Subcutaneous abdominal adipose tissue (tissue), 5 donors: ENCODE measurements around the gene MSN.

Experiments used
- H3K27ac ChIP-seq: one replicate; pipeline ENCODE4 v1.7.0; 2013; ENCODE audit warnings: low read depth, mild to moderate bottlenecking, inconsistent platforms, low read length, moderate library complexity
- H3K27me3 ChIP-seq, 5 donors: one replicate each; pipeline ENCODE4 v1.7.0; 2013; ENCODE audit warnings: low read length in 5 of 5, inconsistent platforms in 1 of 5; ENCODE audit not compliant: control insufficient read depth in 5 of 5, insufficient read depth in 4 of 5
- H3K36me3 ChIP-seq, 5 donors: one replicate each; pipeline ENCODE4 v1.7.0; 2013; ENCODE audit warnings: low read length in 5 of 5; ENCODE audit not compliant: control insufficient read depth in 5 of 5, insufficient read depth in 5 of 5
- H3K4me1 ChIP-seq, 5 donors: one replicate each; pipeline ENCODE4 v1.7.0; 2013; ENCODE audit warnings: low read length in 5 of 5, mild to moderate bottlenecking in 3 of 5, moderate library complexity in 1 of 5; ENCODE audit not compliant: control insufficient read depth in 5 of 5, insufficient read depth in 5 of 5
- H3K4me3 ChIP-seq, 5 donors: one replicate each; pipeline ENCODE4 v1.7.0; 2013; ENCODE audit warnings: low read length in 5 of 5, low read depth in 1 of 5
- H3K9ac ChIP-seq, 5 donors: one replicate each; pipeline ENCODE4 v1.7.0; 2013; ENCODE audit warnings: low read length in 5 of 5, mild to moderate bottlenecking in 4 of 5, moderate library complexity in 3 of 5
- H3K9me3 ChIP-seq, 5 donors: one replicate each; pipeline ENCODE4 v1.7.0; 2013; ENCODE audit warnings: low read length in 5 of 5; ENCODE audit not compliant: control insufficient read depth in 5 of 5
- donor health status: healthy.
- donor health status: healthy.
- donor health status: healthy.
- donor health status: healthy.
- donor health status: healthy.

The MSN gene

DNA sequence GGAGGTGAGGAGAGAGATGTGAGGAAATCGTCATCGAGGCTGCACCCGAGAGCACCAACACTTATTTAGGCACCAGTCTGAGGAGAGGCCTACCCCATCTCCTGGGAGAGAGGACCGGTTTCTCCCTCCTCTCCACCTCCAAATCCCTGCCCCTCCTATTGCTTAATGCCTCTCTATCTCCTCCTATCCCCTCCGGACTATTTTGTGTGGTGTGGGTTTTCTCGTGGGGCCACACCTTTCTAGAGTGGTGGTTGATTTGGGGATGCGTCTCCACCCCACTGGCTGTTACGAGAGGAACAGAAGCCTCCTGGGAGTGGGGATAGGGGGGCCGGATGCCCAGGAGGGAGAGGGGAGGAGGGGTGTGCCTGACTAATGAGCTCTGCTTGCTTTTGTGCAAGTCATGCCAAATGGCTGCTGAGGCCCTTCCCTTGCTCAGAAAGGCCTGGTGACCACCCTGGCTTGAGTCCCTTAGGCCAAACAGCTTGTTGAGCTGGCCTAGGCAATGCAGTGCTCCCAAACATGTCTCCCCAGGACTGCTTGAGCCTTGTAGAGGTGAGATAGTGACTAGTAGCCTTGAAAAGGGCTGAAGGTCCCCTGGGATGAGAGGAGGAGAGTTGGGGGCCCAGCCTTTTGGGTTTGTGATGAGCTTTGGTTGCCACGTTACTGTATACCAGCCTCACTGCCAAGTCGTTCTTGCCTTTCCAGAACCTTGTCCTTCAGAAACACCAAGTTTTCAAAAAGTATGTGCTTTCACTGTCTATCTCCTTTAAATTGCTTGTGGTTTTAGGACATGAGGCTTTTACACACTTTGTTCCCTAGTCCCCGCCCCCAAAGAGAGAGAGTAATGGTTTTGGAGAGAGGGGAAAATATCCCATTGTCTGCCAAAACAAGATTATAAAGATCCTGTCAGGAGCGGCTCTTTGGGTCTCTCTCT, 1.2 kb downstream of the MSN start:
- H3K27ac ChIP-seq, result peak overlapping the region; percentile 98
- H3K9ac ChIP-seq, result peak overlapping the region; percentile 86 to 96 (median 94)
- H3K27me3 ChIP-seq, result peaks cover 0 to 6% (median 0%) of the 10 kb centered on the region in 5 donors
- H3K9me3 ChIP-seq, result no peaks in the 10 kb centered on the region
- H3K4me1 ChIP-seq, result peaks cover 0 to 46% (median 29%) of the 10 kb centered on the region in 5 donors
- H3K4me3 ChIP-seq, result peak overlapping the region; percentile 79 to 92 (median 88)
- peaks cover 0 to 3% (median 0%) of the 10 kb centered on the region in 5 donors for H3K36me3 ChIP-seq

DNA sequence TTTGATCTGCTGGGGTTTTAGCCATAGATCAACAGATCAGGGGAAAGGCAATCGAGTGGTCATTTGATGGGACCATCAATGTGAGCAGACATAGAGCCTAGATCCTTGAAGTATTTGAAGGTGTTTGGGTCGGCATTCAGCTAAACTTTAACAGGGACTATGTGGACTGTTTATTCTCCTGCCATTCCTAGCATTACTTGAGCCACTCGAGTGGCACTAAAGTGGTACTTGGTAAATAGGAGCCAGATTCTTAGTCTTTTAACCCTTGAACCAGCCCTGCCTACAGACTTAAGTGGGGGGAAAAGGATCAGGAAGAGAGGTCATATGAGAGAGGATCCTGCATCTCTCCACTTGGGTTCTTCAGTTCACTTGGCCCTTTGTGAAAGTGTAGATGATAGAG, 3.8 kb downstream of the MSN start:
- Histone ChIP-seq H3K9ac (peak overlapping the region in 4 of 5 donors; percentile 14 to 52 (median 41)), H3K4me3 (peak overlapping the region in 4 of 5 donors; percentile 25 to 42 (median 34)), H3K9me3 (no peaks in the 10 kb centered on the region), H3K27ac (peak overlapping the region; percentile 93), H3K36me3 (peaks cover 0 to 3% (median 0%) of the 10 kb centered on the region in 5 donors), H3K4me1 (peaks cover 4 to 67% (median 47%) of the 10 kb centered on the region in 5 donors), H3K27me3 (peaks cover 0 to 6% (median 0%) of the 10 kb centered on the region in 5 donors)

DNA sequence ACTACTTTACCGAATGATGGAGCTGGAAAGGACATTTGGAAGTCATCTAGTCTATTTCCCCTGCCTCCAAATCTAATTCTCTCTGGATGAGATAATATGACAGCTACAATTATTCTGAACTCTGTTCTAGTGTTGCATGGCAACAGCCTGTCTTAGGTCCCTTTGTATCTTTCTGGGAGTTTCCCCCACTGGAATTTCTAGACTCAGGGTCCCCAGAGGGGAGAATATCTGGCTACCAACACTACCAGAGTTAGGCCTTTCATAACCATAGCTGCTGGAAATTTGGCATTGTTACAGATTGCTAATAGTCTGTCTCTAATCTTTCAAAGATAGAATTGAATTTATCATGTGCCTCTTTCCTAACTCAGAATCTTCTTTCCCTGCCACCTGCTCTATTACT, 4.5 kb downstream of the MSN start:
- Histone ChIP-seq H3K4me3 (peak overlapping the region in 4 of 5 donors; percentile 25 to 47 (median 38)), H3K27ac (peak overlapping the region; percentile 93), H3K9me3 (no peaks in the 10 kb centered on the region), H3K4me1 (peaks cover 4 to 72% (median 49%) of the 10 kb centered on the region in 5 donors), H3K9ac (peak overlapping the region in 3 of 5 donors; percentile 4 to 36 (median 14)), H3K36me3 (peaks cover 0 to 3% (median 0%) of the 10 kb centered on the region in 5 donors), H3K27me3 (peaks cover 0 to 6% (median 0%) of the 10 kb centered on the region in 5 donors)

DNA sequence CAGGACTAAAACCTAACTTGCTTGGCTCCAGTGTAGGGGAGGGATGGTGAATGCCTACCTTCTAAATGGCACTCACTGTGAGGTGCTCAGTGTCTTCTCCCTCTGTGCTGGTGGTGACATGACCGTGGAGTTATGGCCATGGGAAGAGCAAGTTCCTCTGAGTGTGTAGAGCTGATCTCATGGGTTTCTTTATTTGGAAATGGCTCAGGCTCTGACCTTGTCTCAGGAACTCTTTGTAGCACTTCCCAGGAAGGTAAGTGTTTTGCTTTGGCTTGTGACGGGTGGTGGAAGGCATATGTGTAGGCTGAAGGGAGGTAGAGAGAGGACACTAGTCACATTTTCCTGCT, 6.4 kb downstream of the MSN start:
- no peaks in the 10 kb centered on the region for H3K9me3 ChIP-seq
- H3K27ac ChIP-seq, result peak overlapping the region; percentile 93
- H3K4me1 ChIP-seq, result peaks cover 8 to 82% (median 66%) of the 10 kb centered on the region in 5 donors
- peaks cover 0 to 3% (median 0%) of the 10 kb centered on the region in 5 donors for H3K36me3 ChIP-seq
- peaks cover 0 to 6% (median 0%) of the 10 kb centered on the region in 5 donors for H3K27me3 ChIP-seq
- peak overlapping the region in 3 of 5 donors; percentile 57 to 66 (median 62) for H3K9ac ChIP-seq
- H3K4me3 ChIP-seq, result peak overlapping the region; percentile 21 to 46 (median 34)

DNA sequence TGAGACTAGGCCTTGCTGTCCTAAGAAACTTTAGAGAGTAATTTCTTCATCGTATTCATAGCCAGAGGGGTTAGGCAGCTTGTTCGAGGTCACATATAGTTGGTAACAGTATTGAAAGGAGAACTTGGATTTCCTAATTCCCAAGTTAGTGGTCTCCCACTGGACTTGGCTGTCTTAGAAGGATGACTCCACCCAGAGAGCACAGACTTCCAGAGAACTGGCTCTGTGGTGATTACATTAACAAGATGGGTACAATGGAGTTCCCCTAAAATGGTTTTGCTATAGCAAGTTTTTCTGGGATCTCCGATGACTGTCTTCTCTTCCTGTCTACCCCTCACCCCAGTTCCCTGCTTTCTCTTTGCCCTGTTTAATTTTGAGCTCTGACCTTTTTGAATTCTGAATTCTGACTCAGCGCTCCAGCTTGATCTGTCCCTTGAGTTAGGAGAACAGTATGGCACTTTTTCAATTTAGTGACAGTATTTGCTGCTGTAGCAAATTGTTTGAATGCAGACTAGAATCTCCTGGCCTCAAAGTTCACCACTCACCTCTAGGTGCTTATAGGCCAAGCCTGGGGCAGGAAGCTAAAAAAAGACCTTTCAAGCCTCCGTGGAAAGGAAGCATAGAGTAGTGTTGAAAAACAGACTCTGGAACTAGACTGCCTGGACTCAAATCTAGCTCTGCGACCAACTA, 6.9 kb downstream of the MSN start:
- peaks cover 0 to 3% (median 0%) of the 10 kb centered on the region in 5 donors for H3K36me3 ChIP-seq
- peak overlapping the region; percentile 93 for H3K27ac ChIP-seq
- no peaks in the 10 kb centered on the region for H3K9me3 ChIP-seq
- peaks cover 8 to 83% (median 71%) of the 10 kb centered on the region in 5 donors for H3K4me1 ChIP-seq
- H3K9ac ChIP-seq, result peak overlapping the region in 4 of 5 donors; percentile 37 to 66 (median 60)
- peak overlapping the region in 3 of 5 donors; percentile 24 to 46 (median 34) for H3K4me3 ChIP-seq
- H3K27me3 ChIP-seq, result peaks cover 0 to 6% (median 0%) of the 10 kb centered on the region in 5 donors

DNA sequence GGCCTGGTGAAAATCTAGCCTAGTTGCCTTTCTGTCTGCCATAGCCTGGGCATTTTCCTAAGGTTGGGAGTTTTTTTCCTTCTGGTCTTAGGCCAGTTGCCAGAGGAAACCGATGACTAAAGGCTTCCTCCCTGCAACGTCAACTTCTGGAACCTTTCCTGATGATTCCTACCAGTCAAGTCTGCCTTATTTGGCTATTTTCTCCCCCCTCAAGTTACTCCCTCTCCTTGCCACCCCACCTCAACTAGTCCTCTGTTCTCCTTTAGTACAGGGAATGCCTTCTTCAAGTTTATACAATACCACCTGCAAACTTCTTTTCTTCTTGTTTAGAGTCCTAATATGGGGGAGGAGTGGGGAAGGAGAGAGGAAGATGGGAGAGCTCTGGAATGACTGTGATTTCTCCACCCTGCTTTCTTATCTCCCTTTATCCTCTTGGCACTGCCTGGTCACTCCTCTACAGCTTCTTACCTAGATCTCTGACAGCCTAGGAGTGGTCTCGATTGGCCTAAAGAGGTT, 10.6 kb downstream of the MSN start:
- Histone ChIP-seq H3K27ac (peak overlapping the region; percentile 93), H3K9me3 (no peaks in the 10 kb centered on the region), H3K36me3 (peaks cover 0 to 3% (median 0%) of the 10 kb centered on the region in 5 donors), H3K4me3 (peak overlapping the region in 2 of 5 donors; percentile 15 to 28), H3K27me3 (peaks cover 0 to 4% (median 0%) of the 10 kb centered on the region in 5 donors), H3K4me1 (peaks cover 8 to 81% (median 68%) of the 10 kb centered on the region in 5 donors), H3K9ac (peak overlapping the region in 4 of 5 donors; percentile 51 to 72 (median 58))

DNA sequence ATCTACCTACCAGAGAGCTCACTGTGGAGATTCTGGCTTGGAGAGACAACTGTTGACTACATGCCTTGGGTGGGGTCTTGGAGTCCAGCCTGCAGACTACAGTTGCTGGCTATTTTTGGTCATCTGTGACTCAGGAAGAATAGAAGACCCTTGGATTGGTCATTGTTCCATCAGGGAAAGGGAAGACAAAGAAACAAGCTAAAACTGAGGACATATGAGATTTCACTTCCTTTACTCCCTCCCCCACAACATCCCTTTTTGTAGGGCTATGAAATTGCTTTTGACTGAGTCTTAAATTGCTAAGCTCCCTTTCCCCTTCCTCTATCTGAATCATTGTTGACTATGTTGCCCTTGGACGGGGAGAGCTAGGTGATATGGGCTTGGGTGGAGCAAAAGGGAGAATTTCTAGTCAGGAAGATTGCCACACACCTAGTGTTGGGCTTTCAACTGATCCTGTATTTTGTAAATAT, 11.7 kb downstream of the MSN start:
- Histone ChIP-seq H3K9ac (no peak overlapping the region), H3K27me3 (peaks cover 0 to 4% (median 0%) of the 10 kb centered on the region in 5 donors), H3K27ac (peak overlapping the region; percentile 93), H3K9me3 (no peaks in the 10 kb centered on the region), H3K36me3 (peaks cover 0 to 3% (median 0%) of the 10 kb centered on the region in 5 donors), H3K4me3 (no peak overlapping the region), H3K4me1 (peaks cover 6 to 70% (median 58%) of the 10 kb centered on the region in 5 donors)

DNA sequence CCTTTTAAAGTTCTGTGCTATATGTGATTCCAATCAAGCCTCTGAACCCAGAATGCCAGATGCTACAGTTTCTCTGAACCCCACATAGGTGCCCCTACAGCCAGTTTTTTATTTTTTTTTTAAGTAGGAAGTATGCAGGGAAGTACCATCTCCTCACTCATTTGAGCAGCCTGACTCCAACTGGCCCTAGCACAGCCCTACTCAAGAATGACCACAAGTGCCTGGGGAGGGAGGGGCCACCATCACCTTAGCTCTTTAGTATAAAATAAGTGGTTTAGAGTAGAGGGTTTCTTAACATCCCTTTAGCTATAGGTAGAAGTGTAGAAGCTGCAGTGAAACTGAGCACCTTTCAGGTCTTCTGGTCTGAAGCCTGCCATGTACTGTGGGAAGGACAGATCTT, 14.4 kb downstream of the MSN start:
- Histone ChIP-seq H3K9ac (no peak overlapping the region), H3K27ac (peak overlapping the region; percentile 32), H3K36me3 (peaks cover 0 to 3% (median 0%) of the 10 kb centered on the region in 5 donors), H3K27me3 (peaks cover 0 to 4% (median 0%) of the 10 kb centered on the region in 5 donors), H3K9me3 (no peaks in the 10 kb centered on the region), H3K4me1 (peaks cover 4 to 73% (median 52%) of the 10 kb centered on the region in 5 donors), H3K4me3 (no peak overlapping the region)

DNA sequence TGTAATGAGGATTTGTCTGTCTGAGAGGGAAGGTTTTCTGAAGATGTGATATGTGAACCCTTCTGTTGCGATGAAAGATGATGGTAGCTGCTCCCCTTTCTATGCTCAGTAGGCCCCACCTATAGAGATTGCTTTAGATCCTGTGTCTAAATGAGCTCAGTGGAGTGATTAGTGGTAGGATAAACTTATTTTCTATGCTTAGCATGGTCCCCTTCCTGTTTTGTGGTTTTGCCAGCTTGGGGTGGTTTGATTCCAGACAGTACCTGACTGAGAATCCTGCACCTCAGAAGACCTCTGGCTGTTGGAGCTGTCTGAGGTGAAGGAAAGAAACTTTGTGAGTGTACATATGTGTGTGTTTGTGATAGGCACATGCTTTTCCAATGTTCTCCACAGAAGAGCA, 17.7 kb downstream of the MSN start:
- H3K36me3 ChIP-seq, result peaks cover 0 to 3% (median 0%) of the 10 kb centered on the region in 5 donors
- H3K4me3 ChIP-seq, result no peak overlapping the region
- H3K9ac ChIP-seq, result no peak overlapping the region
- peaks cover 0 to 67% (median 48%) of the 10 kb centered on the region in 5 donors for H3K4me1 ChIP-seq
- no peak overlapping the region for H3K27ac ChIP-seq
- H3K27me3 ChIP-seq, result peaks cover 0 to 7% (median 0%) of the 10 kb centered on the region in 5 donors
- no peaks in the 10 kb centered on the region for H3K9me3 ChIP-seq
